ENCODE data around the gene BEX3.
"Not testable (repeated sequence)": the region's sequence is repeated elsewhere in the genome, so short reads cannot be mapped to it uniquely, and the experiment has no call there.

BEX3 gene

GRCh38 chrX:103376979-103377324 lies 614 bp downstream of the BEX3 start:
- H3K4me3 ChIP-seq (ENCODE audit: low read depth, low read length) = peak overlapping the region; percentile 72
- TF ChIP-seq, protein P1, sequence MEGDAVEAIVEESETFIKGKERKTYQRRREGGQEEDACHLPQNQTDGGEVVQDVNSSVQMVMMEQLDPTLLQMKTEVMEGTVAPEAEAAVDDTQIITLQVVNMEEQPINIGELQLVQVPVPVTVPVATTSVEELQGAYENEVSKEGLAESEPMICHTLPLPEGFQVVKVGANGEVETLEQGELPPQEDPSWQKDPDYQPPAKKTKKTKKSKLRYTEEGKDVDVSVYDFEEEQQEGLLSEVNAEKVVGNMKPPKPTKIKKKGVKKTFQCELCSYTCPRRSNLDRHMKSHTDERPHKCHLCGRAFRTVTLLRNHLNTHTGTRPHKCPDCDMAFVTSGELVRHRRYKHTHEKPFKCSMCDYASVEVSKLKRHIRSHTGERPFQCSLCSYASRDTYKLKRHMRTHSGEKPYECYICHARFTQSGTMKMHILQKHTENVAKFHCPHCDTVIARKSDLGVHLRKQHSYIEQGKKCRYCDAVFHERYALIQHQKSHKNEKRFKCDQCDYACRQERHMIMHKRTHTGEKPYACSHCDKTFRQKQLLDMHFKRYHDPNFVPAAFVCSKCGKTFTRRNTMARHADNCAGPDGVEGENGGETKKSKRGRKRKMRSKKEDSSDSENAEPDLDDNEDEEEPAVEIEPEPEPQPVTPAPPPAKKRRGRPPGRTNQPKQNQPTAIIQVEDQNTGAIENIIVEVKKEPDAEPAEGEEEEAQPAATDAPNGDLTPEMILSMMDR (conservative IDR thresholded peaks at IDR 0.05; ENCODE audit: low read depth, low read length) = no peak
- peak; percentile 37 for DNase-seq (ENCODE audit: low read depth)

DNA sequence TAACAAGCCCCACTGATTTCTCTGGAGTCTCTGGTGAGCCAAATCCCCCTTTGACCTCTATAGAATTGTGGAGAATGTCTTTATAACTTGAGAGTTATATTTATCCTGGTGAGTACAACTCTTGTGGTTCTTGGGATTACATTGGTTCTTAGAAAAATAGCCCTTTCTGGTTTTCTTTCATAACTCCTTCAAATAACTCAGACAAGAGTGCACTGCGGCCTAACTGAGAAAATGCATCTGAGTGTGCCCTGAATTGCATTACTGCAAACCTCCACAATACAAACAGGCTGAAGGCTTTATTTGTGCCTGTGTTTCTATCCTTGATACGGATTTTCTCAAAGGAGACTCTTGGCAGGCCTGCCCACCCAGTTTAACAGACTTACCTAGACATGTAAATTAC lies 2.7 kb downstream of the BEX3 start:
- no peak overlapping the region for H3K4me3 ChIP-seq (ENCODE audit: low read depth, low read length)
- DNase-seq (ENCODE audit: low read depth) = peak; percentile 28
- TF ChIP-seq, protein P1 (conservative IDR thresholded peaks at IDR 0.05; ENCODE audit: low read depth, low read length) = no peak

GRCh38 chrX:103382877-103383276 lies 6.5 kb downstream of the BEX3 start:
- no peak overlapping the region for H3K4me3 ChIP-seq (ENCODE audit: low read depth, low read length)
- DNase-seq (ENCODE audit: low read depth) = no peak
- TF ChIP-seq, protein P1 (conservative IDR thresholded peaks at IDR 0.05; ENCODE audit: low read depth, low read length) = no peak

DNA sequence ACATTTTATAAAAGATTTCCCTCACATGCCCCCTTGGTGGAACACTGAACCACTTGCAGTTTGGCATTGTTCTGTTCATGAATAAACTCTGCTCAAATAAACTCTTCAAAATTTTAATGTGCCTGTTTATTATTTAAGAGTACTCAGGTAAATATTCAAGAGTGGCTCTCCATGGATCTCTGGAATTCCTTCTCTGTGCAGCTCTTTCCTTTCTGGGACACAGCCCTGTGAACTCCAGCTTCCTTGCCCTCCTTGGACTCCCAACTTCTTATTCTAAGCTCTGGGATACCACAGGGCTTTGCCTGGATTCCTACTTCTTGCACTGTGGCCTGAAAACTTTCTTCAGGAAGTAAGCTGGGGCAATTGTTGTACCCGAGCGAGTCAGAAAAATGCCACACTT lies 8.3 kb downstream of the BEX3 start:
- TF ChIP-seq, protein P1 (conservative IDR thresholded peaks at IDR 0.05; ENCODE audit: low read depth, low read length) = no peak
- no peak overlapping the region for H3K4me3 ChIP-seq (ENCODE audit: low read depth, low read length)
- no peak for DNase-seq (ENCODE audit: low read depth)

- peak; percentile 83 for DNase-seq (ENCODE audit: low read depth)
- not testable (repeated sequence) for H3K4me3 ChIP-seq (ENCODE audit: low read depth, low read length)
Observed at GRCh38 chrX:103385283-103385830, 9.0 kb downstream of the BEX3 start.

DNA sequence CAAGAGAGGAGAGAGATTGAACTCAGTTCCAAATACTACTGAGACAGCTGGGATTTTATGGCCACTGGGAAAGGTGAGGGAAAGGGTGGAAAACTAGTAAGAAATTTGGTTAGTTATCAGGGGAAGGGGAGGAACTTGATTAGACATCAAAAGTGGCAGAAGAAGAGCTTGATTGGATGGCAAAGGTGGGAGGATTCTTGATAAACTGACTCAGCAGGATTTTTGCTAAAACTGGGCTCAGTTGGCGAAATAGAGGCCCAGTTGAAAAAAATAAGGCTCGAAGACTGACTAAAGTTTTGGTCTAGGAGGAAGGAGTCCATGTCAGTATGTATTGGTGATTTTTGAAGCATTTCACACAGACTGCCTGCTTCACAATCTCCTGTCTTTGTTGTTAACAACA lies 10.0 kb downstream of the BEX3 start:
- DNase-seq (ENCODE audit: low read depth) = no peak
- H3K4me3 ChIP-seq (ENCODE audit: low read depth, low read length) = no peak overlapping the region
- TF ChIP-seq, protein P1 (conservative IDR thresholded peaks at IDR 0.05; ENCODE audit: low read depth, low read length) = no peak

- H3K4me3 ChIP-seq (ENCODE audit: low read depth, low read length) = no peak overlapping the region
- DNase-seq (ENCODE audit: low read depth) = peak; percentile 55
- TF ChIP-seq, protein P1 (conservative IDR thresholded peaks at IDR 0.05; ENCODE audit: low read depth, low read length) = no peak
Observed at GRCh38 chrX:103393487-103393886, 17.1 kb downstream of the BEX3 start.

Data from choroid plexus epithelial cell (primary cell).